NCI-H2227 (cell line): ENCODE results near the gene SRRM4.
A peak's percentile ranks its signal among the peaks of the same experiment; 100 is the strongest.

Experiments
- DNase-seq: peaks from one replicate; lab custom pipeline; 2025; ENCODE audit not compliant: unreplicated experiment; lab: John Stamatoyannopoulos, UW

The SRRM4 gene, protein sequence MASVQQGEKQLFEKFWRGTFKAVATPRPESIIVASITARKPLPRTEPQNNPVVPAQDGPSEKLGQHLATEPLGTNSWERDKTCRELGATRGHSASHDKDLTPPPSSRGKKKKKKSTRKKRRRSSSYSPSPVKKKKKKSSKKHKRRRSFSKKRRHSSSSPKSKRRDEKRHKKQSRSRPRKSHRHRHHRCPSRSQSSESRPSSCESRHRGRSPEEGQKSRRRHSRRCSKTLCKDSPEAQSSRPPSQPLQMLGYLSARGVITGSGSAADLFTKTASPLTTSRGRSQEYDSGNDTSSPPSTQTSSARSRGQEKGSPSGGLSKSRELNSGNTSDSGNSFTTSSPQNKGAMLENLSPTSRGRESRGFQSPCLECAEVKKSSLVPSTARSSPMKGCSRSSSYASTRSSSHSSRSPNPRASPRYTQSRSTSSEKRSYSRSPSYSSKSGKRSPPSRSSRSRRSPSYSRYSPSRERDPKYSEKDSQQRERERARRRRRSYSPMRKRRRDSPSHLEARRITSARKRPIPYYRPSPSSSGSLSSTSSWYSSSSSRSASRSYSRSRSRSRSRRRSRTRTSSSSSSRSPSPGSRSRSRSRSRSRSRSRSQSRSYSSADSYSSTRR

DNA sequence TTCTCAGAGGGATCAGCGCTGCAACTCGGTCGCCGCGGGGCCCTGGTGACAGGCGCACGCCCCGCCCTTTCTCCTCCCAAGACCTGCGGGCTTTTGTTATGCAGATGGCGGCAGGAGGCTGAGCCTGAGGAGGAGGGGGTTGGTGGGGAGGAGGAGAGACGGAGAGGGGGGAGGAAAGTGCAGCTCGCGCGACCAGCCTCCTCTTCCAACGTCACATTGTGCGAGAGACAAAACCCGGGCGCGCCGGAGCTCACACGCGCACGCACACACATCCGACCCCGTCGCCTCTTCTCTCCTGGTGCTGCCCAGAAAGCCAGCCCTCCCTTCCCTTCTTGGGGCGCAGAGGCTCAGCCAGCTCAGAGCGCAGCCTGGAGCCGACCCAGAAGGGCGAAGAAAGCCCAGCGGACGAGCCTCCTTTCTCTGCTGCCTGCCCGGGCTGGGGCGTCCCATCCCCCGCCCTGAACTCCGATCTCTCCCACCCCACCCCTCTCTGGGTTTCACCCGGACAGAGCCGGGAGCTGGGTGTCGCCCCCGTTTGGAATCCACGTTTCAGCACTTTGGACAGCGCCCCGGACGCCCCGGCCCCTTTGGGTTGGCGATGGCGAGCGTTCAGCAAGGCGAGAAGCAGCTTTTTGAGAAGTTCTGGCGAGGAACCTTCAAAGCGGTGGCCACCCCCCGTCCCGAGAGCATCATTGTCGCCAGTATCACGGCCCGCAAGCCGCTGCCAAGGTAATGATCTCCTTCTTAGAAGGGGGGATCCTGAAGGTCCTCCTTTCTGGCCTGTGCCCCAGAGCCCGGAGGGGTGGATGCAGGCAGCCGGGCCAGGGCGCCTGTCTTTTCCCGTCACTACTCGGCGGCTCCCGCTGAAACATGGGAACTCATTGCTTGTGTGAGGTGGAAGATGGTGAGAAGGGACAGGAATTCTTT is at the start of gene SRRM4:
Gene SRRM4, plus strand, starts transcription at position 257 of the 927 bp plus-strand sequence. Its CDS starts 342 bp downstream, at position 599.
- peak; percentile 95 for DNase-seq

DNA sequence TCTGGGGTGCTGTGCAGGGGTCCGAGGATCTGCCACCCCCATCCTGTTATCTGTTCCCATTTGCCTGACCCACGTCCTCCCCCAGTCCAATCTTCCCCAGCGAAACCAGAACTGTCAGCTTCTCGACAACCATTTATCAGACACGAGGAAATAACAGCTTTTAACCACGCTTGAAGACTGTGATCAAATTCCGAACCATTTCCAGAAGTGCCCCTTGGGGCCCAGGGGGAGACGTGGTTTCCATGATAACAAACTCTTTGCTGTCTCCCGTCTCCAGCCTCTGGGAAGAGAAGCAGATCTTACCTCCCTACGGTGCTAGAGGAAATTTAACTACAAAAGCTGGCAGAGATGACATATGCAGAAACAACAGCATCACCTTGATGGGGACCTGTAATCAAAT is 35.1 kb upstream of the SRRM4 start:
- peak; percentile 72 for DNase-seq

DNA sequence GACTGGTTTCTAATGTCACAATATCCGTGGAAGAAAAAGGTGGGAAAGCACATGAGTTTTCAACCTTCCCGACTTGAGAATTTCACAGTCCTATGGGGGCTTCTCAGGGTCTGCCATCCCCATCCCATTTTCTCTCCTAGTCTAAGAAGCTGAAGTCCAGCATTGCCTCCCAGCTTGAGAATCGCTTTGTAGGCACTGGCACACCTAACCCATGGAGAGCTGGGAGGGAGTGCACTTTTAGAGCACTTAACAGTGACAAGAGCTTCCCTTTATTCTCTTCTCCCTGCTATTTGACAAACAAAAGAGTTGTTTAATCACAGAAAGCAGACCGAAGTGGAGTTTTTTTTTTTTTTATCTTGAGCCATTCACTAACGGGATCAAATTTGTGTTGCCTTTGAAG is 22.8 kb upstream of the SRRM4 start:
- DNase-seq: peak; percentile 72

DNA sequence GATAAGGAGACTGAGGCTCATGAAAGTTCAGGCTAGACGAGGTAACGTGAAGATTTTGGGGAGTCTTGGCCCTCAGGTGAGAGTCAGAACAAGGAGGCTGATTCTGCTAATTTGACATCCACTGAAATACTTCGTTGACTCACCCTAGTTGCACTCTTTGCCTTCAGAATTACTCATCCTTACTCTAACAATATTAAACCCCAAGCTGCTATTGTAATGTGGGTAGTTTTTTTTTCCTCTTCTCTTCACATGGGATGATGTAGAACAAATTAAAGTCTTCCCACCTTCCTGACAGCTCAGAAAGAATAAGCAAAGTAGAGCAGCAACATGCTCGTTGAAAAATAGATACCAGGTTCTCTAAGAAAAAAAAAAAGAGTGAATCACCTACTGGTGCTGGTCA is 22.0 kb upstream of the SRRM4 start:
- no peak for DNase-seq

DNA sequence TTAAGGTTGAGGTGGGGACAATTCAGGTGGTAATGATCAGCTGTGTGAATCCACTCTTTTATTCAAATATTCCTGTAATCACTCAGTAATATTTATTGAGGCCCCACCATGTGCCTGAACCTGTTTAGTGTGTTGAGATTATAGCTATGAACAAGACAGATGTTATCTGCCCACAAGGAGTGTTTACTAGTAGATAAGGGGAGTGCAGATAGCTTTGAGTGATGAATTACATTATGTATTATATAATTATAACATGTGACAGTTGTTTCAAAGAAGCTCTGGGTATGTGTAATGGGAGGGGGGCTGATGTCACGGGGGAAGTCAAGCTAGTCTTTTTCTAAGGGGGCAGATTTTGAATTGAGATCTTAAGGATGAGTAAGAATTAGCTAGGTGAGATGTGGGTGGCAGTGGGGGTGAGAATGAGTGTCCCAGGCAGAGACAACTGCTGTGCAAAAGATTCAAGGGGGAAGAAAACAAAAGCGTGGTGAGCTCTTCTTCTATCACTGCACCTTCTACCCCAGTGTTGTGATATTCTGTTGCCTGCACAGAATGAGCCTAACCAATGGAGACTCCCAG is 21.3 kb upstream of the SRRM4 start:
- DNase-seq: no peak

DNA sequence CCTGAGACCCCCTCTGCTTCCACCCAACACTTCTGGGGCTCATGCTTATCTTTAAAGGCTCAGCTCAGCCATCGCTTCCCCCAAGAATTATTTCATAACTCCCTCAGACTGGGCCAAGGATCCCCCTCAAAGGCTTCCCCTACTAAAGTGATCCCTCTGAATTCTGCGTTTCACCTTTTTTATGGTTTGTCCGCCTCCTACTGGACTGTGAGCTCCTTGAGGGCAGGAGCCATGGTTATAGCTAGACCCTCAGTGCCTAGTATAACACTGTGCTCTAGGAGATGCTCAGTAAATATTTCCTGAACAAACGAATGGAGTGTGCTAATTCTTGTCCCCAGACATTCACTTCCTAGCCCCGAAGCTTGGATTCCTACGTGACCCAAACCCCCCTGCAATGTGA is 20.5 kb upstream of the SRRM4 start:
- DNase-seq: no peak

DNA sequence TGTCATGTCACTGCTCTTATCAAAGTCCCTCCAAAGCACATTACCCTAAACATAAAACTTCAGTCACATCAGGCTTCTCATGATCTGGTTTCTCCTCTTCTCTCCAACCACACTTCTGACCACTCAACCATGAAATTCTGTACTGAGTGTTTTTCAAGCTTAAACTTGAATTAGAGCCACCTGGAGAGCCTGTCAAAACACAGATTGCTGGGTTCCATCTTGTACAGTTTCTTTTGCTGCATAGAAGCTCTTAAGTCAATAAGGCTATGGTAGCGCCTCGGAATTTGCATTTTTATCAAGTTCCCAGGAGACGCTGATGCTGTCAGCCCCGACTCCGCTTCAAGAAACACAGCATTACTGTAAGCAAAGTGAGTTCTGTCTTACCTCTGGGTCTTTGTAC is 16.4 kb upstream of the SRRM4 start:
- no peak for DNase-seq

DNA sequence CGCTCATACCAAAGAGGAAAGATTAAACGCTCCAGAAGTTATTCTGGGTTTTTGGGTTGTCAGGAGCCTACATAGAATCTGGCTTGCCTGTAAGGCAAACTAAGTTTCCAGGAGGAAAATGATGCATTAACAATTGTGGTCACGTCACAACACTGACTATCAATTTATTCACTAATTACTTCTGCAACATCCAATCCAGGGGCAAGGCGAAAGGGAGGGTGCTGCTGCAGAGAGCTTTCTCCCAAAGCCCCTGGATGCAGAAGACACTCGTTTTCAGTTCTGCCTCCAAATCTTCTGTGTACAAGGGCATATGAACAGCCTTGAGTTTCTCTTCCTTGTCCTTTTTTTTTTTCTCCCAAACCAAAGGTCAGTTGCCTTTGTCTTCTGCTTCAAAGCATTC is 10.5 kb upstream of the SRRM4 start:
- no peak for DNase-seq

DNA sequence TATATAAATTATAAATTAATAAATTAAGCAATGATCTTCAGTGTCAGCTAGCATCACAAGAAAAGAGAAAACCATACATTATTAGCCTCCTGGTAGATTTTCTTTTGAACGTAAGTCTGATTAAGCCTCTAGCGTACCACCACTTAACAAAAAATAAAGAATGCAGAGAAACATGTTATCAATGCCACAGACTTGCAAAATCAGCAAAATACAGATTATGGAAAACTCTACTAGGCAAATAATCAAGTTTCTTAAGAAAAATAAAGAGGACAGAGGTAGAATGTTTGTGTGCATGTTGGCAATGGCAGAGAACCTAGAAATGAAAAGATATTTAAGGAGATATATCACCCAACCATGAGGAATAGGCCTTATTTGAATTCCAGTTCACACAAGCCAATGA is 8.4 kb upstream of the SRRM4 start:
- DNase-seq: no peak

DNA sequence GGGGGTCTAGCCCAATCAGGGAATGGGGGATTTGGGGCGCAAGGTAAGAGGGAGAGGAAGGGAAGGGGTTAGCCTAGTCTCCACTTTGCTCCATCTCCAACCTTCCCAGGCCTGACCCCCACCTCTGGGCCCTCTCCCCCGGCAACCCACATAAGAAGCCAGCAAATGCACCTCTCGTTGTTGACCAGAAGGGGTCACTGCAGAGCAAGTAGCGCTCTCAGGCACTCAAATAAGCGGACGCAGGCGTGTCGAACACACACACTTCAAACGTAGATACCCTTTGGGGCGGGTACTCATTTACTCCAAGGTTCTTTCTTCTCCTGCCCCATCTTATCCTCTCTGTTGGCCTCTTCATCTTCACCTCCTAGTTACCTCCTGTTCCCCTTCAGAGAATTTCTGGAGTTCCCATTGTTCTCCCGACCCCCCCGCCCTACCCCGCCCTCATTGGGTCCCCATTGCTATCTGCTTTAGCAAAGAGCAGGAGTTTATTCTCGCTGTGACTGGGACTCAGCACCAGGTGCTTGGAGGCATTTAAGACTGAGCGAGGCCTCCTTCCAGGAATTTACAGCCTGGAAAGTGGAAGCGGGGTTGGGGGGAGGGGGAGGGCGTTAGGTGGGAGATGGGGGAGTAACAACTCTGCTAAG is 1.5 kb upstream of the SRRM4 start:
- DNase-seq: peak; percentile 93

DNA sequence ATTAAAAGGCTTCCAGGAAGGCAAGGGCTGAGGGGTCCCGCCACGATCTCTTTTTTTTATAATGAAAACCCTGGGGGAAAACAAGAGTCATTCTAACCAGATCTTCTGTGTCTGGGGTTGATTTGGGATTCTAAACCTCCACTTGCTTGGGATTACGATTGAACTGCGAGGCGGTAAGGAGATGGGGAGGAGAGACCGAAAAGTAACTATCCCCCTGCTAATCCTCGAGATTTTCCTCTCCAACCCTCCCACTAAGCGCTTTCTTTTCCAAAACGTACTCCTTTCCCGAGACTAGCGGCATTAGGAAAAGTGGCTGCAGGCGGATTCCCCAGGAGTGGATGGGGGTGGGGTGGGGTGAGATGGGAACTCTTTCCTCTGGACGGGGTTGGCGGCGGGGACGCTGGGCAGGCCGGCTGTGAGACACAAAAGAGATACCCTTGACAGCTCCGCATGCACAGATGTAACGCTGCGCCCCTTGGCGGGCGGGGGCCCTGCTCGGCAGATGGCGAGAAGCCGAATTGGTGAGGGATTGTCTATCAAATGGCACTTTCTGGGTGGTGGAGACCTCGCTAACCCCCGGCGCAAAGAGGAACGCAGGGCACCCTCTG is 830 bp upstream of the SRRM4 start:
- DNase-seq: peak; percentile 70

DNA sequence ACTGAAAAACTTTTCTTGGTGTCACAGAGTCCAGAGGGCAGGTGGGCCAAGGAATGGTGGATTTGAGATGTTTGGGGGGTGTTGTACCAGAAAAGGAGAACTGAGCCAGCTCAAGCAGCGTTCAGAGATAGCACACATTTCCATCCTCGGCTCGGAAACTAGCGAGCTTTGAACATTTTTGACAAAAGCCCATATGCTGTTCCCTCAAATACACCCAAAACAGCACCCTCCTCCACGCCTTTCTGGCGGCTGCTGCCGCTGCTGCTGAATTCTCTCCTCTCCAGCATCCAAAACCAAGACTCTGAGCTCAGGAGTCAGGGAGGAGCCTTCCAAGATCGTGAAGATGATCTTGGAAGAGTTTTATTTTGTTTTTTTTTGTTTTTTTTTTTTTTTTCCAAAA is 961 bp downstream of the SRRM4 start:
- DNase-seq: no peak

DNA sequence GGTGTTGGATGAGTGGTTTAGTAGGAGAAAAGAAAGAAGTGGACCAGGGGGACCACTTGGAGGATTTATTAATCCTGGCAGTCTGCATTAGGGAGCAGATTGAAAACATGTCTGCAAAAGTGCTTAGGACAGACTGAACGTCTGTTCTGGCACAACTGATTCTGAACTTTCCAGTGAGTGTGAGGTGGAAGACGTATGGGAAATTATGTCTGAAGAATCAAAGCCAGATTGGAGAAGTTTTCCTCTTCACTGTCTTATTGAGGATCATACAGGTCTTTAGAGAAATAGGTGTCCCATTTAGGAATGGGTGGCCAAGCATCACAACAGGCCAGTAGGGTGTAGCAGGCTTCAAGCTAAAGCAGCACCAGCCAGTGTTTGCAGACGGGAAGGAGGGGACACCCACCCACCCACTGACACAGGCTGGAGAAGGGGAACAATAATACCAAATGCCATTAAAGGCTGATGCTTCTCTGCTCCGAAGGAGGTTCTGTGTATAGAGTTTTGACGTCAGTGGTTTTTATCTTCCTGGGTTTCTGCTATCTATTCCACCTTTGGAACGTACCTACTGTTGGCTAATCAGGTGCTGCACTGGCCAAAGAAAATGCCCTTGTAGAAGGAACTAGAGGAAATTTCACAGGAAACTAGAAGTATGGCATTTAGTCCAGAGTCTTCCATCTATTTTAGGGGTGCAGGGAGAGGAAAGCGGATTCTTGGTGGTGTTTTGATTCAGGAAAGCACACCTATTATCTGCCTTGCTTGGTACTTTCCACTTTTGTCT is 1.8 kb downstream of the SRRM4 start:
- no peak for DNase-seq

DNA sequence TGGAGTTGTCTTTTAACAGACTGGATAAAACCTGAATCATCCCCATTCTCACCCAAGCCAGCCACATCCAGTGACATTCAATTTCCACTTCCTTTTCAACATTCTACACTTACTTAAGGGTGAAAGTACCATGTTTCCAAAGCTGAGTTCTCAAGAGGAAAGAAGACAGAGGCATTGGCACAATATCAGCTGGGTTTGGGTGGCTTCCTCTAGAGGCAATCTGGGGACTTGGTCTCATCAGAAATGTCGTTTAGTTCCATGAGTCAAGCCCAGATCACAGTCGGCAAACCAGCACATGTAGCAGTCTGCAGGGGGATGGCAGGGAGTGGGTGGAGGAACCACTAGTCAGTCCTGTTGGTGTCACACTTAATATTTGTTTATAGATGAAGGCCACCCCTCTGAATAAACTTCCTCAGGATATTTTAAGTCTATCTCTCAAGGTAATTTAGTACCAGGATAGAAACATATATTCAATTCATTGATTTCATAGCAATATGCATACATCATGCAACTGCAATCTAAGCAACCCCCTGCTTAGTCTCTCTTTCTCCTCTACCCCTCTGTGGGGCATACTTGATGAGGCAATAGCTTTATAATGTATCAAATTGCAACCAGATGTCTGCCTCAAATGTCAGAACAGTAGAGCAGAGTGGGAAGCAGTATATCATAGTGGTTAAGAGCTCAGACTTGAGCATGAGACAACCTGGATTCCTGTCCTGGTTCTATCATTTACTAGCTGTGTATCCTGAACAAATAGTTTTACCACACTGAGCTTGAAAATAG is 3.0 kb downstream of the SRRM4 start:
- no peak for DNase-seq

DNA sequence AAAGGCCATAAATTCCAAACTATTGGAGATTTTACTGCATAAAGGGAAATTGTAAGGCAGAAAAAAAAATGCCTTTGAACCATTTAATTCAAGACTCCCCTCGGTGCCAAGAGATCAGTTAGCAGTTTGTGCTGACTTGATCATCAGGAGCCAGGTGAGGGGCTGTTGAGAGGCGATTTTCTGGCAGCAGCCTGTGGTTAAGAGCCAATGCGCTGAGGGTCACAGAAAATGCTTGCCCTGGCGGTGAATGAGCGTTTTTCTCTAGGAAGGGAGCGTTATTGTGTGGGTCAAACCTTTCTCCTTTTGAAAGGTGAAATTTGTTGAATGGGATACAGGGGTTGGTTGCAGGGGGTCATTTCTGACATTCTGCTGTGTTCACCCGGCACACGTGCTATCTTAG is 4.7 kb downstream of the SRRM4 start:
- DNase-seq: peak; percentile 46

DNA sequence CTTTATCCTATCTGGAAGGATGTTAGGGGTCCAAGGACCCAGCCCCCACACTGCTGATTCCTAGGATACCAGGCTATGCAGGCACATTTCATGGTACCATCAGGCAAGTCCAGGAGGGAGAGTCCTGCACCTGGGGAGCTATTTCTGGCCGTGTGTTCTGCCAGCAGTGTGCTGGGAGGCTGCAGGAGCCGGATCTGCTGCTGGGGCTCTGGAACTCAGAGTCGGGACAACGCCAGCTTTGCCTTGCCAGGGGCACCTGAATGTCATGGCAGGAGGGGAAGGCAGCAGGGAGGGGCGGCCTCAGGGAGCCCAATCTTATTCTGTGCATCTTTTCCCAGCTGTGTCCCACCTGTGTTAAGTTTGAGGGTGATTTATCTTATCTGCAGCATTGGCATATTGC is 17.8 kb downstream of the SRRM4 start:
- no peak for DNase-seq

DNA sequence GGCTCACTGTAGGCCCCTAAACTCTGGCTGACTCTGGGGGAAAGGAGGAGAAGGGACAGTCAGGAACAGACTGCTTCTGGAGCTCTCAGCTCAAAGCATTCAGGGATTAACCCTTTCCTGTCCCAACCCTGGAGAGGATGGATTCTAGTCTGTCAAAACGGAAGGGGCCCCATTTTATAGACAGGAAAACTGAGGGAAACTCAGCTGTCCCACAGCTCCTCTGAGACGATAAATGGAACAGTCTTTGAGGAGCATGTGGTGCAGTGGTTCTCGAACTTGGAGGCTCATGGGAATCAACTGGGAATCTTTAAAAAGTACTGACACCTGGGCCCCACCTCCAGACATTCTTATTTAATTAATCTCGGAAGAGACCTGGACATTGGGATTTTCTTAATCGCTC is 23.7 kb downstream of the SRRM4 start:
- DNase-seq: peak; percentile 26

DNA sequence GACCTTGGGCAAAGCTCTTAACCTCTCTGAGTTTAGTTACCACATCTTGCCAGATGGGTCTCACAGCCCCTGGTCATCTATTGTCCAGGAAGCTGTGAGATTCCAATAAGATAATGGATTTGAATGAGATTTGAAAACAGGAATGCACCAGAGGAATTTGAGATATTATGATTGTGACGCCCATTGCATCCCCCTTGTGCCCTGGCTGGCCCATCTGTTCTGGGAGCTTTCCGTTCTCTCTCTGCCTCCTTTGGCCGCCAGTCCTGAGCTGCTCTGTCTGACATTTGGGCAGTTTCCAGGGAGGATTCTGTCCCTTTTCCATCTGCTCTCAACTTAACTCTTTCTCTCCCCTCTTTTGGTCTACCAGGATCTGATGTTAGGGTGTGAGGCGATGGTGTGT is 24.6 kb downstream of the SRRM4 start:
- peak; percentile 10 for DNase-seq

DNA sequence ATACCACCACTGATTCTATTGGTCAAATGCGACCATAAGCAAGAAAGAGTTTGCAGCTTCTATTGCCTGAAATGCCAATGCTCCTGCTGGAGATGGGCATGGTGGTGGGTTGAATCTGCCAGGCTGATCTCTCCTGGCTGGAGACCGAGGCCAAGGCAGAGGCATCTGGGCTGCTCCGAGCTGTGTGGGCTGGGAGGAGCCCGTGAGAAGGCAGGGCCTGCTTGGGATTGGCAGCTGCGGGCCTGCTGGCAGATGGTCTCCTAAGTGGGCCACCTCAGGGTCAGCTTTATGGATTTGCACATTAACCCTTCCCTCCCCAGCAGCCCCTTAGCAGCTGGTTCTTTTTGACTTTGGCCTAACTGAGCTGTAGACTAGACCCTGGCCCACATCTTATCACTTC is 25.4 kb downstream of the SRRM4 start:
- peak; percentile 86 for DNase-seq
